ENCODE results near the gene CYB561A3.

Gene CYB561A3

DNA sequence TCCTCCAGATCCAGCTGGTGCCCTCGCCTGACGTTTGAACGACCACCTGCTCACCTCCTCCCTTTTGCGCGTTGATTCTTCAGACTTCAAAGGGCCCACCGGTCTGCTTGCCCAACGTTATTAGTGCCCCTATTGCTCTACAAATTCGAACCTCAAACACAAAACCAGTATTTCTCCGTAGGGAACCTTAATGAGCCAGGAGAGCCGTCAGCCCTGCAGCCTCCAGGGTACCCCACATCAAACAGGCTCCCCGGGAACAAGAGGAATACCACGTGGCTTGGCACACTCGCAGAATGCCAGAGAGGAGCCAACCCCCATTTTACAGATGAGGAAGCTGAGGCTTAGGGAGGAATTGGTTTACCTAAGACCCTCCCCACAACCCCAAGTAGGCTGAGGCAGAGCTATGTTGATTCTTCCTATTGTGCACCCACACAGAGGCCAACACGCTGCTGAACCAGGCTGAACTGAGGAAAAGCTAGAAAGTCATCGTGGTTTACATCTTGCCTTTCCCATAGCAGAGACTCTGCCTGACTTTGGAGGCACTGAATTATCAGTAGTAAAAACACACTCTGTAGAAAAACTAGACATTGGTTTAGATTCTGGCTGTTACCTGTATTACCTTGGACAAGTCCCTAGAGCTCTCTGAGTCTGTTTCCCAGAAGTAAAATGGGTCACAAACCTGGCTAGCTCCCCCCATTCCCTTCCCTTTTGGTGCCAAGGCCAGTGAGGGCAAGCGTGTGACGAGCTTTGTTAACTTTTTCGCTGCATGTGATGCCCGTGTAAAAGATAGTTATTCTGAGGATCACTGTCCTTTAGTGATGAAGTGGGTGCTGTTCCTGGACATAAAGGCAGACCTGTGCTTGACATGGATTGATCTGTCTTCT lies 27.9 kb downstream of the CYB561A3 start:
- TF ChIP-seq, protein P1, sequence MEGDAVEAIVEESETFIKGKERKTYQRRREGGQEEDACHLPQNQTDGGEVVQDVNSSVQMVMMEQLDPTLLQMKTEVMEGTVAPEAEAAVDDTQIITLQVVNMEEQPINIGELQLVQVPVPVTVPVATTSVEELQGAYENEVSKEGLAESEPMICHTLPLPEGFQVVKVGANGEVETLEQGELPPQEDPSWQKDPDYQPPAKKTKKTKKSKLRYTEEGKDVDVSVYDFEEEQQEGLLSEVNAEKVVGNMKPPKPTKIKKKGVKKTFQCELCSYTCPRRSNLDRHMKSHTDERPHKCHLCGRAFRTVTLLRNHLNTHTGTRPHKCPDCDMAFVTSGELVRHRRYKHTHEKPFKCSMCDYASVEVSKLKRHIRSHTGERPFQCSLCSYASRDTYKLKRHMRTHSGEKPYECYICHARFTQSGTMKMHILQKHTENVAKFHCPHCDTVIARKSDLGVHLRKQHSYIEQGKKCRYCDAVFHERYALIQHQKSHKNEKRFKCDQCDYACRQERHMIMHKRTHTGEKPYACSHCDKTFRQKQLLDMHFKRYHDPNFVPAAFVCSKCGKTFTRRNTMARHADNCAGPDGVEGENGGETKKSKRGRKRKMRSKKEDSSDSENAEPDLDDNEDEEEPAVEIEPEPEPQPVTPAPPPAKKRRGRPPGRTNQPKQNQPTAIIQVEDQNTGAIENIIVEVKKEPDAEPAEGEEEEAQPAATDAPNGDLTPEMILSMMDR (IDR thresholded peaks at IDR 0.05; ENCODE audit: insufficient read depth, low read depth, low read length, missing control alignments), result no peak
- H3K4me3 ChIP-seq (ENCODE audit: low read length), result peak overlapping the region; percentile 94
- no peak for DNase-seq (ENCODE audit: low read depth)

DNA sequence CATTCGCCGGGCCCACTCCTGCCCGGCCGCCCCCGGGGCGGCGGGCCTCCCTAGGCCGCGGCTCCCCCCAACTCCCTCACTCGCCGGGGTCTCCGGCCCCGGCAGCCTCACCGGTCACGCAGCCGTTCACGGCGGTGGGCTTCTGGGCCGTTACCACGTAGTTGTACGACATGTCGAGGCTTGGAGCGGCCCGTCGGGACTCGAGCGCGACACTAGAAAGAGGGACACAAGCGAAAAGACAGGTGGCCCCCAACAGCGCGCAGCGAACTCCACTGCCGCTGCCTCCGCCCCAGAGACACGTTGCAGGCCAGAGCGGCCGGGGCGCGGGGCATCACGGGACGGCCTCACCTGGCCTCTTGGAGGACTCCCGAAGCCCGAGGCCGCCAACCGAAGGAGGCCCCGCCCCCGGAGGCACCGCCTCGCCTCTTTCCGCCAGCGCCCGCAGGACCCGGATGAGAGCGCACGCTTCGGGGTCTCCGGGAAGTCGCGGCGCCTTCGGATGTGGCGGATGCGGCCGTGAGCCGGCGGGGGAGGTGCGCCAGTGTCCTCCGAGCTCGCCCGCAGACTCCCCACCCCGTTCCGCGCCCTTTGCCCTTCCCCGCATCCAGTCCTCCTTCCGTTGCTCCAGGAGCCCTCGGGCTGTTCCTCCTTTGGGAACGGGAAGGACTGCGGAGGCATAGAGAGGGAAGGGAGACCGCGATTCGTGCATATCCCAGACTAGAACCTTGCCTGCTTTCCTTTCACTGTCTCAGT lies 28.7 kb downstream of the CYB561A3 start, which contains the start of the genes DDB1 and TKFC:
TSS of gene DDB1 (minus strand) at position 309 of the 753 bp plus-strand sequence. CDS start at position 172, 137 bp downstream.
TSS of gene TKFC (plus strand) at position 432 of the 753 bp plus-strand sequence. CDS start 1,501 bp downstream, outside the sequence.
- TF ChIP-seq, protein P1 (IDR thresholded peaks at IDR 0.05; ENCODE audit: insufficient read depth, low read depth, low read length, missing control alignments), result no peak
- peak; percentile 94 for DNase-seq (ENCODE audit: low read depth)
- peak within 1 kb of the TSS; percentile 94 for H3K4me3 ChIP-seq (ENCODE audit: low read length)

DNA sequence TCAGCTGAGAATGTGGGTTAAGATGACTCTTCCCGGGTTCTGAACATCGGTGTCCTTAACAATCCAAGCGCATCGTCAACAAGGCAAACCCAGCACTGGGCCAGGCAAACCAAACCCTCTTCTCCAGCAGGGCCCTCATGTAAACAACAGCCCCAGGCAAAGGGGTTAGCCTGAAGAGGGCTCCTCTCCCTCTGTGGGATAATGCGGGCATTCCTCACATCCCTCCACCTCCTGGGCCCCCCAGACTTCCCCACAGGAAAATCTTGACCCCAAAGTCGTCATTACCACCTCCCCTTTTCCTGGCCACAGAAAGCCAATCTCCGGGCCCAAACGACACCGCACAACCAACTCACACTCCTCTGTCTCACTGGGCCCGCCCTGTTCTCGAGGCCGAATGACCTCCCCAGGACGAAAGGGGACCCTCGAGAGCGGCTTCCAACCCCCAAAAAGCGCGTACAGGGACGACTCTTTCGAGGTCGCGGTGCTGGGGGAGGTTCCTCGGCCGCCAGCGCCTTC lies 29.3 kb downstream of the CYB561A3 start:
- TF ChIP-seq, protein P1 (IDR thresholded peaks at IDR 0.05; ENCODE audit: insufficient read depth, low read depth, low read length, missing control alignments), result no peak
- peak overlapping the region; percentile 94 for H3K4me3 ChIP-seq (ENCODE audit: low read length)
- peak; percentile 35 for DNase-seq (ENCODE audit: low read depth)

DNA sequence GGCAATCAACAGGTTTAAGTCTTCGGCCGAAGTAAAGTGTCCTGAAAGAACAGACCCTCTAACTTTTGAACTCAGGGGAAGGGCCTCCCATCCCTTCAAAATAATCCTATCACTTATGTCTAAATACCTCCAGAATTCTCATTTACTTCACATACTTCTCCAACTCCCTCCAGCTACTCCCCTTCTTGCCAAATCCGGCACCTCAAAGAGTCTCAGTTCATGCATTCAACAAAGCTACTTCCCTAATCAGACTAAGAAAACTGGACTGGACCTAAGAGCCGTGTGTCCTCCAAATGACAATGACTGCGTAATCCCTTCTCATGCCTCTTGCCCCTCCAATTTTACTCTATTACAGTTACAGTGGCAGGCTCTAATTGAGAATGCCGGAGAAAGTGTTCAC lies 30.0 kb downstream of the CYB561A3 start:
- TF ChIP-seq, protein P1 (IDR thresholded peaks at IDR 0.05; ENCODE audit: insufficient read depth, low read depth, low read length, missing control alignments), result no peak
- H3K4me3 ChIP-seq (ENCODE audit: low read length), result peak overlapping the region; percentile 94
- no peak for DNase-seq (ENCODE audit: low read depth)

DNA sequence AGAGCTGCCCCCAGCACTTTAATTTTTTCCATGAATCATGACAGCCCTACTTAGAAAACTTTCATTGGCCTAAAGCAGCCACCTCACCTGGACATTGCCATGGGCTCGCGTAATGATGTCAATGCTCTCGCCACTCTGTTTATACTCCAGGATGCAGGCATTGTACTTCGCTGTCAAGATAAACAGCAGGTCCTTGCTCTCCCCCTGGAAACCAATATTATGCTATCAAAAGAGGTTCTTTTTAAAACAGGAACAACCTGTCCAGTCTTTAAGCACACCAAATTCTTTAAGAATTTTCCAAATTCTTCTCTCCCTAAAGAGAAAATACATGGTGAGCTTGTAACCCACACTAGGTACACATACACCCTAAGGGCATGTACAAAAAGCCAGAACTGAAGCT lies 31.8 kb downstream of the CYB561A3 start:
- TF ChIP-seq, protein P1 (IDR thresholded peaks at IDR 0.05; ENCODE audit: insufficient read depth, low read depth, low read length, missing control alignments), result no peak
- DNase-seq (ENCODE audit: low read depth), result no peak
- no peak overlapping the region for H3K4me3 ChIP-seq (ENCODE audit: low read length)

DNA sequence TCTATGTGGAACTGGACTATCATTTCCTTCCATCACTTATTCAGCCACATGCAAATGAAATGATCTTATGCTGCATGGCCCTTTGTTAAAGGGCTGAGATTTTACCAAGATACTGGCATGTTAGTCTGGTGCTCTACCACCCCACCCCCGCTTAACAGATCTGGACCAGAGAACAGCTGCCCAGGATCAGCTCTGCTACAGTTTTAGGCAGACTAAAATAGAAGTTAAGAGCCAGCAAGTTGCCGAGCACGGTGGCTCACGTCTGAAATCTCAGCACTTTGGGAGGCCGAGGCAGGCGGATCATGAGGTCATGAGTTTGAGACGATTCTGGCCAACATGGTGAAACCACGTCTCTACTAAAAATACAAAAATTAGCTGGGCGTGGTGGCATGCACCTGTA lies 33.3 kb downstream of the CYB561A3 start:
- H3K4me3 ChIP-seq (ENCODE audit: low read length), result no peak overlapping the region
- TF ChIP-seq, protein P1 (IDR thresholded peaks at IDR 0.05; ENCODE audit: insufficient read depth, low read depth, low read length, missing control alignments), result no peak
- DNase-seq (ENCODE audit: low read depth), result no peak

Measured in epithelial cell of esophagus (primary cell).